K562 (cell line): ENCODE measurements around the gene PTBP2. TPM values are rescaled to one million over a fixed set of nuclear protein-coding genes. Genes with fewer than 3 reads are reported as not detected.

Source experiments
- ARHGAP35 ChIP-seq: fragments of 450-650 bp; IDR thresholded peaks from 2 replicates; pipeline ENCODE4 v1.6.1; 2018; ENCODE audit not compliant: partially characterized antibody
- BACH1 ChIP-seq: fragments of 200-800 bp; sonication (Bioruptor generic); IDR thresholded peaks from 2 replicates; pipeline ENCODE4 v1.6.1; 2016; ENCODE audit warnings: missing genetic modification characterization, missing compliant biosample characterization
- DEAF1 ChIP-seq: fragments of 450-650 bp; formaldehyde crosslinking; IDR thresholded peaks from 2 replicates; pipeline ENCODE4 v1.4.0; 2020; ENCODE audit warnings: mild to moderate bottlenecking, moderate library complexity
- EHMT2 ChIP-seq: fragments of 450-650 bp; IDR thresholded peaks from 2 replicates; pipeline ENCODE4 v1.6.1; 2018; ENCODE audit warnings: antibody characterized with exemption
- FOXJ2 ChIP-seq: fragments of 200-800 bp; sonication (Bioruptor generic); IDR thresholded peaks from 2 replicates; pipeline ENCODE4 v1.6.1; 2016; ENCODE audit warnings: missing genetic modification characterization, missing compliant biosample characterization
- GATAD2A ChIP-seq: fragments of 450-650 bp; IDR thresholded peaks from 2 replicates; pipeline ENCODE4 v1.6.1; 2017
- HCFC1 ChIP-seq: IDR thresholded peaks from 2 replicates; pipeline ENCODE4 v1.6.1; 2012; ENCODE audit warnings: low read depth, low read length, improper control_type of control experiment
- HMG20B ChIP-seq: fragments of 250-450 bp; sonication (Bioruptor Pico); IDR thresholded peaks from 2 replicates; pipeline ENCODE4 v1.5.0; 2021; ENCODE audit warnings: mild to moderate bottlenecking
- KDM2B ChIP-seq: fragments of 250-450 bp; sonication (Bioruptor Pico); IDR thresholded peaks from 2 replicates; pipeline ENCODE4 v1.8.0; 2021; ENCODE audit warnings: mild to moderate bottlenecking, moderate library complexity
- MAFF ChIP-seq: IDR thresholded peaks from 2 replicates; pipeline ENCODE4 v1.6.1; 2012; ENCODE audit warnings: low read length, improper control_type of control experiment
- MAZ ChIP-seq, 2 experiments: fragments of 450-650 bp in 1 of 2; sonication (generic) in 1 of 2; formaldehyde crosslinking; IDR thresholded peaks in 1 of 2; conservative IDR thresholded peaks in 1 of 2; 2 replicates each; pipeline versions ENCODE4 v1.4.0 to v1.5.0; 2020; ENCODE audit warnings: mild to moderate bottlenecking in 1 of 2, missing genetic modification reagents in 1 of 2
- MED1 ChIP-seq: sonication (generic); formaldehyde crosslinking; IDR thresholded peaks from 2 replicates; pipeline ENCODE4 v1.8.1; 2023; ENCODE audit warnings: missing genetic modification reagents, borderline replicate concordance
- PHF8 ChIP-seq: fragments of 200-600 bp; sonication (generic); IDR thresholded peaks from 2 replicates; pipeline ENCODE4 v1.6.1; 2012; ENCODE audit warnings: mixed run types, mild to moderate bottlenecking, inconsistent platforms, low read length, moderate library complexity, borderline replicate concordance
- PML ChIP-seq: IDR thresholded peaks from 2 replicates; pipeline ENCODE4 v1.6.1; 2012; ENCODE audit warnings: low read length, inconsistent platforms
- RFX1 ChIP-seq: fragments of 450-650 bp; IDR thresholded peaks from 2 replicates; pipeline ENCODE4 v1.6.1; 2016; ENCODE audit warnings: mild to moderate bottlenecking, moderate library complexity
- TAF1 ChIP-seq: IDR thresholded peaks from 2 replicates; pipeline ENCODE4 v1.6.1; 2011; ENCODE audit warnings: mild to moderate bottlenecking, low read length, moderate library complexity; ENCODE audit not compliant: insufficient read depth, control insufficient read depth, severe bottlenecking; ENCODE audit errors: extremely low read depth
- ZNF740 ChIP-seq, 3 experiments: fragments of 200-800 bp in 1 of 3; sonication (Bioruptor generic) in 1 of 3; sonication (generic) in 1 of 3; formaldehyde crosslinking in 1 of 3; IDR thresholded peaks; 2 replicates each; pipeline versions ENCODE4 v1.6.1 to v1.8.0; 2016 to 2022; ENCODE audit warnings: mild to moderate bottlenecking in 2 of 3, missing compliant biosample characterization in 2 of 3, missing genetic modification characterization in 2 of 3, missing genetic modification reagents in 1 of 3
- ZNF77 ChIP-seq: fragments of 250-450 bp; sonication (Bioruptor Pico); IDR thresholded peaks from 2 replicates; pipeline ENCODE4 v1.5.0; 2020
- polyA plus RNA-seq, 8 experiments: library from polyadenylated mRNA; depleted of rRNA in 4 of 8; stranded (reverse) in 5 of 8; unstranded in 3 of 8; fragments of >200 nt; fragmentation: Nextera tagmentation in 2 of 8; fragmentation: Illumina TruSeq in 1 of 8; extraction: Ambion mirVana in 2 of 8; extraction: Trizol in 1 of 8; gene quantifications; 2 replicates each; pipeline versions ENCODE4 v1.2.1 to v1.2.3, GENCODE V29; 2011 to 2014; ENCODE audit warnings: inconsistent platforms in 1 of 8, missing spikeins in 1 of 8
- total RNA-seq, 7 experiments: library from RNA; depleted of rRNA in 6 of 7; stranded (reverse); fragments of >200 nt in 6 of 7; fragmentation: Illumina TruSeq in 2 of 7; extraction: Trizol in 2 of 7; gene quantifications; 2 replicates each; pipeline versions ENCODE4 v1.2.1 to v1.2.3, GENCODE V29; 2011 to 2021; ENCODE audit warnings: low replicate concordance in 1 of 7
- TF ChIP-seq, protein P1 (sequence below): sonication (generic); formaldehyde crosslinking; IDR thresholded peaks from 2 replicates; pipeline ENCODE4 v1.8.0; 2022; ENCODE audit warnings: mild to moderate bottlenecking, missing genetic modification reagents
- TF ChIP-seq, protein P2 (sequence below): sonication (generic); formaldehyde crosslinking; IDR thresholded peaks from 2 replicates; pipeline ENCODE4 v1.5.0; 2020; ENCODE audit warnings: missing genetic modification reagents

The PTBP2 gene
- total and polyA plus RNA-seq, 9 of the 15 experiments (the other 6 are each of a cell fraction or from before 2014, with no cell fraction given): 9.8 to 30.6 (median 19.0) TPM

- TF ChIP-seq, protein P1, sequence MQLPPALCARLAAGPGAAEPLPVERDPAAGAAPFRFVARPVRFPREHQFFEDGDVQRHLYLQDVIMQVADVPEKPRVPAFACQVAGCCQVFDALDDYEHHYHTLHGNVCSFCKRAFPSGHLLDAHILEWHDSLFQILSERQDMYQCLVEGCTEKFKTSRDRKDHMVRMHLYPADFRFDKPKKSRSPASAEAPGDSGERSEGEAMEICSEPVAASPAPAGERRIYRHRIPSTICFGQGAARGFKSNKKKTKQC: peak; percentile 21; the same call in 1 of the 2 replicates
- TF ChIP-seq MAFF (no peak), HCFC1 (no peak), HMG20B (CRISPR knock-in tag) (no peak), DEAF1 (CRISPR knock-in tag) (peak; percentile 99), PHF8 (peak; percentile 83; the same call in 1 of the 2 replicates), RFX1 (no peak), ZNF77 (no peak), MED1 (CRISPR knock-in tag) (no peak), PML (no peak), ZNF740 (CRISPR knock-in tag; IDR thresholded peaks at IDR 0.05) (peak; percentile 46; the same call in 1 of the 2 replicates), ZNF740 (tag; IDR thresholded peaks at IDR 0.05) (no peak), ARHGAP35 (no peak), TAF1 (peak; percentile 70), KDM2B (CRISPR knock-in tag) (no peak), FOXJ2 (tag) (no peak), MAZ (CRISPR knock-in tag; conservative IDR thresholded peaks at IDR 0.05 in 1 of 2, IDR thresholded peaks at IDR 0.05 in 1 of 2) (peak in 1 of 2 experiments; percentile 54; a peak in 1 of 4 replicates), EHMT2 (no peak), BACH1 (tag) (no peak), GATAD2A (peak; percentile 70; the same call in 1 of the 2 replicates)
- TF ChIP-seq, protein P2, sequence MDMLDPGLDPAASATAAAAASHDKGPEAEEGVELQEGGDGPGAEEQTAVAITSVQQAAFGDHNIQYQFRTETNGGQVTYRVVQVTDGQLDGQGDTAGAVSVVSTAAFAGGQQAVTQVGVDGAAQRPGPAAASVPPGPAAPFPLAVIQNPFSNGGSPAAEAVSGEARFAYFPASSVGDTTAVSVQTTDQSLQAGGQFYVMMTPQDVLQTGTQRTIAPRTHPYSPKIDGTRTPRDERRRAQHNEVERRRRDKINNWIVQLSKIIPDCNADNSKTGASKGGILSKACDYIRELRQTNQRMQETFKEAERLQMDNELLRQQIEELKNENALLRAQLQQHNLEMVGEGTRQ (CRISPR knock-in tag): no peak
Measured at GRCh38 chr1:96721416-96722160, at the start of gene PTBP2 (continued).
